SK-N-SH (cell line): ENCODE data around the gene BCAR3.

Experiments used
- SMC3 ChIP-seq: IDR thresholded peaks from 2 replicates; pipeline ENCODE4 v1.6.1; 2012; ENCODE audit warnings: low read depth, low read length, improper control_type of control experiment
- TCF12 ChIP-seq: IDR thresholded peaks from 2 replicates; pipeline ENCODE4 v1.4.0; 2012
- TF ChIP-seq, protein P1 (sequence below): IDR thresholded peaks from 2 replicates; pipeline ENCODE4 v1.6.1; 2012; ENCODE audit warnings: mild to moderate bottlenecking, low read depth, low read length, moderate library complexity
- TF ChIP-seq, protein P2 (sequence below): fragments of 200-600 bp; sonication (generic); IDR thresholded peaks from 2 replicates; pipeline ENCODE4 v1.6.1; 2017; ENCODE audit warnings: antibody characterized with exemption, mild to moderate bottlenecking, moderate library complexity

DNA sequence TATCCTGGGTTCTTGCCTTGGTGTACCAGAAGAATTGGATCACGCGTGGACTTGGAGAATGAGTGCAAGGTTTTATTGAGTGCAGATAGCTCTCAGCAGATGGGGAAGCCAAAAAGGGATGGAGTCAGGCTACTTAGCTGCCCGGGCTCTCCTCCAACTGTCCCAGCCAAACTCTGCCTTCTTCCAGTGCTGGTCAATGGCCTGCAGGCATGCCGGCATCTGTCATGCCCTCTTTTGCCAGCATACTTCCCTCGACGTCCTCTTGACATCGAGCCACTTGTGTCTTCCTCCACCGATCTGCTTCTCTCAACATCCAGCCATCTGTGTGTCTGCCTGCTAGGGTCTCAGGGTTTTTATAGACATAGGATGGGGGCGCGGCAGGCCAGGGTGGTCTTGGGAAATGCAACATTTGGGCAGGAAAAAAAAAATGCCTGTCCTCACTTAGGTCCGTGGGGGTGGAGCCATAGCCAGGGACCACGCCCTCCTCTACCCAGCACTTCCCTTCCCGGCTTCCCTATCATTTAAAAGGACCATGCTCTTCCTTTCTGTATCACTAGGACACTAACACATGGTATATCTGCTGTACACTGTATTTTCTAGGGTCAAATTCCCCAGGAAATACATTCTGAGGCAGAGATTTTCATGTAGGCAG, 47.0 kb upstream of the BCAR3 start:
- TF ChIP-seq, protein P1, sequence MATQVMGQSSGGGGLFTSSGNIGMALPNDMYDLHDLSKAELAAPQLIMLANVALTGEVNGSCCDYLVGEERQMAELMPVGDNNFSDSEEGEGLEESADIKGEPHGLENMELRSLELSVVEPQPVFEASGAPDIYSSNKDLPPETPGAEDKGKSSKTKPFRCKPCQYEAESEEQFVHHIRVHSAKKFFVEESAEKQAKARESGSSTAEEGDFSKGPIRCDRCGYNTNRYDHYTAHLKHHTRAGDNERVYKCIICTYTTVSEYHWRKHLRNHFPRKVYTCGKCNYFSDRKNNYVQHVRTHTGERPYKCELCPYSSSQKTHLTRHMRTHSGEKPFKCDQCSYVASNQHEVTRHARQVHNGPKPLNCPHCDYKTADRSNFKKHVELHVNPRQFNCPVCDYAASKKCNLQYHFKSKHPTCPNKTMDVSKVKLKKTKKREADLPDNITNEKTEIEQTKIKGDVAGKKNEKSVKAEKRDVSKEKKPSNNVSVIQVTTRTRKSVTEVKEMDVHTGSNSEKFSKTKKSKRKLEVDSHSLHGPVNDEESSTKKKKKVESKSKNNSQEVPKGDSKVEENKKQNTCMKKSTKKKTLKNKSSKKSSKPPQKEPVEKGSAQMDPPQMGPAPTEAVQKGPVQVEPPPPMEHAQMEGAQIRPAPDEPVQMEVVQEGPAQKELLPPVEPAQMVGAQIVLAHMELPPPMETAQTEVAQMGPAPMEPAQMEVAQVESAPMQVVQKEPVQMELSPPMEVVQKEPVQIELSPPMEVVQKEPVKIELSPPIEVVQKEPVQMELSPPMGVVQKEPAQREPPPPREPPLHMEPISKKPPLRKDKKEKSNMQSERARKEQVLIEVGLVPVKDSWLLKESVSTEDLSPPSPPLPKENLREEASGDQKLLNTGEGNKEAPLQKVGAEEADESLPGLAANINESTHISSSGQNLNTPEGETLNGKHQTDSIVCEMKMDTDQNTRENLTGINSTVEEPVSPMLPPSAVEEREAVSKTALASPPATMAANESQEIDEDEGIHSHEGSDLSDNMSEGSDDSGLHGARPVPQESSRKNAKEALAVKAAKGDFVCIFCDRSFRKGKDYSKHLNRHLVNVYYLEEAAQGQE: no peak
- TF ChIP-seq SMC3: no peak
- TF ChIP-seq, protein P2, sequence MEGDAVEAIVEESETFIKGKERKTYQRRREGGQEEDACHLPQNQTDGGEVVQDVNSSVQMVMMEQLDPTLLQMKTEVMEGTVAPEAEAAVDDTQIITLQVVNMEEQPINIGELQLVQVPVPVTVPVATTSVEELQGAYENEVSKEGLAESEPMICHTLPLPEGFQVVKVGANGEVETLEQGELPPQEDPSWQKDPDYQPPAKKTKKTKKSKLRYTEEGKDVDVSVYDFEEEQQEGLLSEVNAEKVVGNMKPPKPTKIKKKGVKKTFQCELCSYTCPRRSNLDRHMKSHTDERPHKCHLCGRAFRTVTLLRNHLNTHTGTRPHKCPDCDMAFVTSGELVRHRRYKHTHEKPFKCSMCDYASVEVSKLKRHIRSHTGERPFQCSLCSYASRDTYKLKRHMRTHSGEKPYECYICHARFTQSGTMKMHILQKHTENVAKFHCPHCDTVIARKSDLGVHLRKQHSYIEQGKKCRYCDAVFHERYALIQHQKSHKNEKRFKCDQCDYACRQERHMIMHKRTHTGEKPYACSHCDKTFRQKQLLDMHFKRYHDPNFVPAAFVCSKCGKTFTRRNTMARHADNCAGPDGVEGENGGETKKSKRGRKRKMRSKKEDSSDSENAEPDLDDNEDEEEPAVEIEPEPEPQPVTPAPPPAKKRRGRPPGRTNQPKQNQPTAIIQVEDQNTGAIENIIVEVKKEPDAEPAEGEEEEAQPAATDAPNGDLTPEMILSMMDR: no peak
- TF ChIP-seq TCF12: no peak
